H9 (cell line): ENCODE results near the gene PRPSAP2. TPM values are rescaled to one million over a fixed set of nuclear protein-coding genes. Genes with fewer than 3 reads are reported as not detected.
A peak's percentile ranks its signal among the peaks of the same experiment; 100 is the strongest.

ENCODE experiments used
- DNase-seq: peaks from one replicate; pipeline ENCODE4 v3.0.0-alpha.2; 2017
- H2AFZ ChIP-seq: one replicate; pipeline ENCODE4 v1.6.1; 2013; ENCODE audit warnings: mild to moderate bottlenecking, low read length, control low read depth, moderate library complexity
- H2AK5ac ChIP-seq: 2 replicates; pipeline ENCODE4 v1.6.1; 2013; ENCODE audit warnings: low read length, control low read depth, mixed read lengths; ENCODE audit not compliant: insufficient read length
- H2BK120ac ChIP-seq: one replicate; pipeline ENCODE4 v1.6.1; 2013; ENCODE audit warnings: low read depth, mild to moderate bottlenecking, low read length, control low read depth, inconsistent platforms; ENCODE audit not compliant: poor library complexity, severe bottlenecking
- H2BK12ac ChIP-seq: 2 replicates; pipeline ENCODE4 v1.6.1; 2013; ENCODE audit warnings: low read length, control low read depth, mixed read lengths, low read depth; ENCODE audit not compliant: insufficient read length
- H2BK15ac ChIP-seq: 2 replicates; pipeline ENCODE4 v1.6.1; 2013; ENCODE audit warnings: low read depth, low read length, control low read depth
- H2BK20ac ChIP-seq: one replicate; pipeline ENCODE4 v1.6.1; 2013; ENCODE audit warnings: low read depth, mild to moderate bottlenecking, low read length, control low read depth, inconsistent platforms; ENCODE audit not compliant: poor library complexity, severe bottlenecking
- H2BK5ac ChIP-seq: 2 replicates; pipeline ENCODE4 v1.6.1; 2013; ENCODE audit warnings: low read length, control low read depth, mixed read lengths; ENCODE audit not compliant: insufficient read length
- H3K14ac ChIP-seq: 2 replicates; pipeline ENCODE4 v1.6.1; 2013; ENCODE audit warnings: low read length, control low read depth; ENCODE audit not compliant: insufficient read depth
- H3K18ac ChIP-seq: 2 replicates; pipeline ENCODE4 v1.6.1; 2013; ENCODE audit warnings: low read depth, mild to moderate bottlenecking, mixed read lengths, low read length, control low read depth; ENCODE audit not compliant: insufficient read length
- H3K23ac ChIP-seq: 2 replicates; pipeline ENCODE4 v1.6.1; 2013; ENCODE audit warnings: low read length, control low read depth, mixed read lengths, low read depth; ENCODE audit not compliant: insufficient read length
- H3K23me2 ChIP-seq: 2 replicates; pipeline ENCODE4 v1.6.1; 2013; ENCODE audit warnings: low read depth, mild to moderate bottlenecking, mixed read lengths, low read length, control low read depth; ENCODE audit not compliant: insufficient read length, poor library complexity, severe bottlenecking
- H3K27ac ChIP-seq: 2 replicates; pipeline ENCODE4 v1.5.1; 2013; ENCODE audit warnings: low read length, control low read depth, mixed read lengths, low read depth; ENCODE audit not compliant: insufficient read length
- H3K27me3 ChIP-seq: 2 replicates; pipeline ENCODE4 v1.6.1; 2013; ENCODE audit warnings: low read length, control low read depth, inconsistent platforms; ENCODE audit not compliant: insufficient read depth
- H3K4ac ChIP-seq: 2 replicates; pipeline ENCODE4 v1.6.1; 2013; ENCODE audit warnings: low read depth, mild to moderate bottlenecking, control low read depth, inconsistent platforms, low read length, moderate library complexity
- H3K4me1 ChIP-seq: 2 replicates; pipeline ENCODE4 v1.6.1; 2013; ENCODE audit warnings: low read length, control low read depth, inconsistent platforms; ENCODE audit not compliant: insufficient read depth
- H3K4me2 ChIP-seq: 2 replicates; pipeline ENCODE4 v1.6.1; 2013; ENCODE audit warnings: low read length, control low read depth, mixed read lengths; ENCODE audit not compliant: insufficient read length, insufficient read depth
- H3K56ac ChIP-seq: 2 replicates; pipeline ENCODE4 v1.6.1; 2013; ENCODE audit warnings: low read depth, mild to moderate bottlenecking, mixed read lengths, low read length, control low read depth; ENCODE audit not compliant: insufficient read length
- H3K79me1 ChIP-seq: 2 replicates; pipeline ENCODE4 v1.6.1; 2013; ENCODE audit warnings: low read depth, mild to moderate bottlenecking, moderate library complexity, low read length, control low read depth, inconsistent platforms; ENCODE audit not compliant: insufficient read depth, poor library complexity, severe bottlenecking
- H3K79me2 ChIP-seq: 2 replicates; pipeline ENCODE4 v1.6.1; 2013; ENCODE audit warnings: low read length, control low read depth, inconsistent platforms; ENCODE audit not compliant: insufficient read depth
- H3K9ac ChIP-seq: 2 replicates; pipeline ENCODE4 v1.6.1; 2013; ENCODE audit warnings: low read length, control low read depth, mixed read lengths; ENCODE audit not compliant: insufficient read length; ENCODE audit errors: extremely low read depth
- H3K9me3 ChIP-seq: one replicate; pipeline ENCODE4 v1.6.1; 2013; ENCODE audit warnings: low read depth, low read length, inconsistent platforms; ENCODE audit not compliant: control insufficient read depth
- H3T11ph ChIP-seq: one replicate; pipeline ENCODE4 v1.6.1; 2013; ENCODE audit warnings: mild to moderate bottlenecking, low read length, control low read depth, inconsistent platforms
- H4K20me1 ChIP-seq: one replicate; pipeline ENCODE4 v1.6.1; 2013; ENCODE audit not compliant: control insufficient read depth, insufficient read length, insufficient read depth
- H4K5ac ChIP-seq: 2 replicates; pipeline ENCODE4 v1.6.1; 2013; ENCODE audit warnings: low read depth, mild to moderate bottlenecking, mixed read lengths, low read length, control low read depth; ENCODE audit not compliant: insufficient read length
- H4K8ac ChIP-seq: replicated peaks from 2 replicates; pipeline ENCODE4 v1.6.1; 2013; ENCODE audit warnings: low read length, control low read depth, mixed read lengths, low read depth; ENCODE audit not compliant: insufficient read length
- H4K91ac ChIP-seq: 2 replicates; pipeline ENCODE4 v1.6.1; 2013; ENCODE audit warnings: low read depth, mild to moderate bottlenecking, moderate library complexity, mixed read lengths, low read length, control low read depth; ENCODE audit not compliant: insufficient read length
- H3K27ac Mint-ChIP-seq, 3 experiments: 2 replicates in 2 of 3; 3 replicates in 1 of 3; pipeline ENCODE4 v1.8.0; 2020 to 2021; ENCODE audit warnings: mixed read lengths in 3 of 3, mild to moderate bottlenecking in 1 of 3, moderate library complexity in 1 of 3
- H3K27me3 Mint-ChIP-seq: 2 replicates; pipeline ENCODE4 v1.8.0; 2021; ENCODE audit warnings: low read depth, mild to moderate bottlenecking, moderate library complexity, mixed read lengths
- H3K36me3 Mint-ChIP-seq, 3 experiments: 2 replicates in 2 of 3; 3 replicates in 1 of 3; pipeline ENCODE4 v1.8.0; 2020 to 2021; ENCODE audit warnings: low read depth in 3 of 3, mixed read lengths in 3 of 3; ENCODE audit not compliant: insufficient read depth in 1 of 3
- H3K4me1 Mint-ChIP-seq, 2 experiments: 2 replicates each; pipeline ENCODE4 v1.8.0; 2020; ENCODE audit warnings: mixed read lengths in 2 of 2
- H3K4me3 Mint-ChIP-seq, 2 experiments: 2 replicates in 1 of 2; 3 replicates in 1 of 2; pipeline ENCODE4 v1.8.0; 2020 to 2021; ENCODE audit warnings: mild to moderate bottlenecking in 2 of 2, mixed read lengths in 2 of 2, moderate library complexity in 1 of 2
- H3K9me3 Mint-ChIP-seq, 2 experiments: 2 replicates in 1 of 2; 3 replicates in 1 of 2; pipeline ENCODE4 v1.8.0; 2020; ENCODE audit warnings: mild to moderate bottlenecking in 2 of 2, mixed read lengths in 2 of 2, moderate library complexity in 1 of 2
- WGBS: extraction: QIAGEN DNeasy Blood & Tissue Kit; methylation state at CpG from one replicate; pipeline ENCODE4 v1.1.7; 2013; ENCODE audit warnings: missing lambda C conversion rate, low lambda C conversion rate, mixed read lengths; ENCODE audit not compliant: insufficient read length; ENCODE audit errors: extremely low coverage; 5-methylcytosine and 5-hydroxymethylcytosine counted together
- total RNA-seq: library from RNA; stranded (reverse); gene quantifications from 2 replicates; pipeline ENCODE4 v1.2.1, GENCODE V29; 2021
- TF ChIP-seq, protein P1 (sequence below): fragments of 200-600 bp; sonication (generic); conservative IDR thresholded peaks from 3 replicates; pipeline ENCODE4 v1.8.0; 2021; ENCODE audit warnings: antibody characterized with exemption, mild to moderate bottlenecking

Gene PRPSAP2
- total RNA-seq, 1 experiment from 2014 or later: 58.0 TPM

DNA sequence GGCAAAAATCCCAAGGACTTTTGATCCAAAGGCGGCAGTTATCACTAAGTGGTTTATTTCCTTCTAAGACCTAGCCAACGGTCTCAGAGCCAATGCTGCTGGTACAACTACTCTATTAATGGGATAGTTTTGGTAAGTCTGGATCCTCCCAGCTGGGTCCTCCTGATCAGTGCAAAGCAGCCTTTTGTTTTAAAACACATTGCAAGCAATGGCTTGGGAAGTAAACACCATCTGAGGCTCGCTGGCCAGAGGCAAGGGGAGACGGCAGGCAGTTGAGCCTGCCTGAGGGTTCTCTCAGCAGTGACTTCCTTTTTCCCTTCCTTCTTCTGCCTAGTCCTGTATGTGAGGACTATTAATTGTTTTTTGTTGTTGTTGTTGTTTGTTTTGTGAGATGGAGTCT is 92.4 kb downstream of the PRPSAP2 start:
- Histone ChIP-seq H3K9ac (no peak overlapping the region), H2BK120ac (no peak overlapping the region), H3K79me2 (no peaks in the 10 kb centered on the region), H2BK15ac (no peak overlapping the region), H3K56ac (no peak overlapping the region), H3K23ac (no peak overlapping the region), H2BK5ac (no peak overlapping the region), H4K91ac (no peak overlapping the region), H3K18ac (no peak overlapping the region), H3K23me2 (no peaks in the 10 kb centered on the region), H2BK12ac (no peak overlapping the region), H3K4ac (no peak overlapping the region), H2AFZ (no peak overlapping the region), H3K14ac (no peak overlapping the region), H2BK20ac (no peak overlapping the region), H3K79me1 (no peaks in the 10 kb centered on the region), H3T11ph (no peak overlapping the region), H3K27ac (no peak overlapping the region), H3K27me3 (no peaks in the 10 kb centered on the region), H4K20me1 (no peaks in the 10 kb centered on the region), H4K5ac (no peak overlapping the region), H2AK5ac (no peak overlapping the region), H3K9me3 (no peaks in the 10 kb centered on the region), H3K4me1 (no peaks in the 10 kb centered on the region), H4K8ac (no peak overlapping the region), H3K4me2 (no peak overlapping the region)
- TF ChIP-seq, protein P1, sequence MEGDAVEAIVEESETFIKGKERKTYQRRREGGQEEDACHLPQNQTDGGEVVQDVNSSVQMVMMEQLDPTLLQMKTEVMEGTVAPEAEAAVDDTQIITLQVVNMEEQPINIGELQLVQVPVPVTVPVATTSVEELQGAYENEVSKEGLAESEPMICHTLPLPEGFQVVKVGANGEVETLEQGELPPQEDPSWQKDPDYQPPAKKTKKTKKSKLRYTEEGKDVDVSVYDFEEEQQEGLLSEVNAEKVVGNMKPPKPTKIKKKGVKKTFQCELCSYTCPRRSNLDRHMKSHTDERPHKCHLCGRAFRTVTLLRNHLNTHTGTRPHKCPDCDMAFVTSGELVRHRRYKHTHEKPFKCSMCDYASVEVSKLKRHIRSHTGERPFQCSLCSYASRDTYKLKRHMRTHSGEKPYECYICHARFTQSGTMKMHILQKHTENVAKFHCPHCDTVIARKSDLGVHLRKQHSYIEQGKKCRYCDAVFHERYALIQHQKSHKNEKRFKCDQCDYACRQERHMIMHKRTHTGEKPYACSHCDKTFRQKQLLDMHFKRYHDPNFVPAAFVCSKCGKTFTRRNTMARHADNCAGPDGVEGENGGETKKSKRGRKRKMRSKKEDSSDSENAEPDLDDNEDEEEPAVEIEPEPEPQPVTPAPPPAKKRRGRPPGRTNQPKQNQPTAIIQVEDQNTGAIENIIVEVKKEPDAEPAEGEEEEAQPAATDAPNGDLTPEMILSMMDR: no peak
- no peaks in the 10 kb centered on the region; a peak in 1 of 7 replicates for H3K36me3 Mint-ChIP-seq
- H3K27ac Mint-ChIP-seq: peak overlapping the region in 1 of 3 experiments; percentile 49; a peak in 1 of 7 replicates
- no peak for DNase-seq
- no CpG with 5 or more reads among the region's 4 CpGs for WGBS
- H3K9me3 Mint-ChIP-seq: no peaks in the 10 kb centered on the region
- H3K4me1 Mint-ChIP-seq: peaks cover 9 to 12% of the 10 kb centered on the region in 2 experiments
- no peaks in the 10 kb centered on the region; the same call in 1 of the 2 replicates for H3K27me3 Mint-ChIP-seq
- H3K4me3 Mint-ChIP-seq: no peak overlapping the region
